Measurements from ENCODE around the gene MYLK.
A peak's percentile ranks its signal among the peaks of the same experiment; 100 is the strongest.

DNA sequence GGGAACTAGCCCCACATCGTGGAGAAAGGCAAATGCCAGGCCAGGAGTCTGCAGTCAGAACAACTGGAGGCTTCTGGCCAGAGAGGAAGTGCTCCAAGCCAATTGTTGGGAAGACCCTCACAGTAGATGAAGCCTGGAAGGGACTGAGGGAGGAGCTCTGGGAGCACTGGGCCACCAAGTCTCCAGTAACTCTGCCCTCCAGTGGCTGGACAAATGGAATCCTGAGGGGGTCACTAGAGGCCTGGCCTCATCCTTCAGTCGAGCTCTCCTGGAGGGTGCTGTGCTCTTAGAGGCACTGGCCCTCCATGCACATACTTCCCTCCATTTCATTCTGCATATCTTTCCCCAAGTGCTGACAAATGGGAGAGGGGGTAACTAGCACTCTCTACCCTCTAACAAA lies 103.0 kb downstream of the MYLK start:
- TF ChIP-seq, protein P1, sequence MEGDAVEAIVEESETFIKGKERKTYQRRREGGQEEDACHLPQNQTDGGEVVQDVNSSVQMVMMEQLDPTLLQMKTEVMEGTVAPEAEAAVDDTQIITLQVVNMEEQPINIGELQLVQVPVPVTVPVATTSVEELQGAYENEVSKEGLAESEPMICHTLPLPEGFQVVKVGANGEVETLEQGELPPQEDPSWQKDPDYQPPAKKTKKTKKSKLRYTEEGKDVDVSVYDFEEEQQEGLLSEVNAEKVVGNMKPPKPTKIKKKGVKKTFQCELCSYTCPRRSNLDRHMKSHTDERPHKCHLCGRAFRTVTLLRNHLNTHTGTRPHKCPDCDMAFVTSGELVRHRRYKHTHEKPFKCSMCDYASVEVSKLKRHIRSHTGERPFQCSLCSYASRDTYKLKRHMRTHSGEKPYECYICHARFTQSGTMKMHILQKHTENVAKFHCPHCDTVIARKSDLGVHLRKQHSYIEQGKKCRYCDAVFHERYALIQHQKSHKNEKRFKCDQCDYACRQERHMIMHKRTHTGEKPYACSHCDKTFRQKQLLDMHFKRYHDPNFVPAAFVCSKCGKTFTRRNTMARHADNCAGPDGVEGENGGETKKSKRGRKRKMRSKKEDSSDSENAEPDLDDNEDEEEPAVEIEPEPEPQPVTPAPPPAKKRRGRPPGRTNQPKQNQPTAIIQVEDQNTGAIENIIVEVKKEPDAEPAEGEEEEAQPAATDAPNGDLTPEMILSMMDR (conservative IDR thresholded peaks at IDR 0.05; ENCODE audit: low read length), result peak; percentile 31
- TF ChIP-seq EZH2phosphoT487 (IDR thresholded peaks at IDR 0.05; ENCODE audit: borderline replicate concordance), result no peak

All from Loucy (cell line).